DOHH2 (cell line): Measurements from ENCODE around the gene ABAT.

Experiments
- H3F3A ChIP-seq: fragments of 200-600 bp; sonication (generic), shearing (Covaris generic); 2 replicates; pipeline ENCODE4 v1.6.0; 2016; ENCODE audit warnings: antibody characterized with exemption, mild to moderate bottlenecking; ENCODE audit not compliant: control insufficient read depth, insufficient read depth
- H3K27ac ChIP-seq: fragments of 200-600 bp; sonication (generic); 2 replicates; pipeline ENCODE4 v1.5.1; 2014; ENCODE audit warnings: low read depth, mild to moderate bottlenecking, low read length, moderate library complexity
- H3K27me3 ChIP-seq: fragments of 200-600 bp; sonication (generic); 2 replicates; pipeline ENCODE4 v1.6.1; 2014; ENCODE audit warnings: mild to moderate bottlenecking, low read length, mixed read lengths; ENCODE audit not compliant: control insufficient read depth
- H3K36me3 ChIP-seq: fragments of 200-600 bp; sonication (generic); 2 replicates; pipeline ENCODE4 v1.6.1; 2014; ENCODE audit warnings: mild to moderate bottlenecking, low read length, moderate library complexity, mixed read lengths; ENCODE audit not compliant: control insufficient read depth
- H3K4me1 ChIP-seq: fragments of 200-600 bp; sonication (generic); 2 replicates; pipeline ENCODE4 v1.6.1; 2014; ENCODE audit warnings: mild to moderate bottlenecking, low read length, mixed read lengths; ENCODE audit not compliant: control insufficient read depth
- H3K4me2 ChIP-seq: fragments of 200-600 bp; sonication (generic); 2 replicates; pipeline ENCODE4 v1.6.0; 2014; ENCODE audit warnings: mild to moderate bottlenecking, low read length, moderate library complexity
- H3K4me3 ChIP-seq: fragments of 200-600 bp; sonication (generic); 2 replicates; pipeline ENCODE4 v1.5.1; 2014; ENCODE audit warnings: mild to moderate bottlenecking, low read length, mixed read lengths
- H3K79me2 ChIP-seq: fragments of 200-600 bp; sonication (generic); 2 replicates; pipeline ENCODE4 v1.6.1; 2014; ENCODE audit warnings: mild to moderate bottlenecking, low read length, mixed read lengths; ENCODE audit not compliant: control insufficient read depth
- H3K9me2 ChIP-seq: fragments of 200-600 bp; sonication (generic); replicated peaks from 2 replicates; pipeline ENCODE4 v1.6.1; 2014; ENCODE audit warnings: mild to moderate bottlenecking, low read length, mixed read lengths; ENCODE audit not compliant: control insufficient read depth
- H3K9me3 ChIP-seq: fragments of 200-600 bp; sonication (generic); 2 replicates; pipeline ENCODE4 v1.6.1; 2014; ENCODE audit warnings: antibody characterized with exemption, low read length, mixed read lengths; ENCODE audit not compliant: control insufficient read depth, insufficient read depth
- H4K20me1 ChIP-seq: fragments of 200-600 bp; sonication (generic); 2 replicates; pipeline ENCODE4 v1.6.0; 2014; ENCODE audit warnings: low read depth, mild to moderate bottlenecking, antibody characterized with exemption, low read length, moderate library complexity; ENCODE audit not compliant: control insufficient read depth, insufficient read depth
- CTCF ChIP-seq: fragments of 200-600 bp; sonication (generic); IDR thresholded peaks from one replicate; pipeline ENCODE4 v1.5.1; 2014; ENCODE audit warnings: antibody characterized with exemption, mild to moderate bottlenecking, low read depth, low read length; ENCODE audit not compliant: poor library complexity, severe bottlenecking
- EZH2phosphoT487 ChIP-seq: fragments of 200-600 bp; sonication (generic); IDR thresholded peaks from 2 replicates; pipeline ENCODE4 v1.6.1; 2017; ENCODE audit warnings: borderline replicate concordance, mild to moderate bottlenecking, antibody characterized with exemption, low read length, moderate library complexity, mixed read lengths

The ABAT gene

GRCh38 chr16:8694795-8695728 is 20.6 kb downstream of the ABAT start:
- Histone ChIP-seq H3K27me3 (peaks cover 4% of the 10 kb centered on the region), H3K4me1 (no peaks in the 10 kb centered on the region), H3K9me3 (peaks cover 3% of the 10 kb centered on the region), H3K9me2 (no peaks in the 10 kb centered on the region), H3K4me3 (no peak overlapping the region), H3F3A (no peaks in the 10 kb centered on the region), H4K20me1 (no peaks in the 10 kb centered on the region), H3K4me2 (no peak overlapping the region), H3K79me2 (no peaks in the 10 kb centered on the region), H3K36me3 (no peaks in the 10 kb centered on the region), H3K27ac (no peak overlapping the region)
- TF ChIP-seq CTCF (no peak), EZH2phosphoT487 (no peak)

GRCh38 chr16:8696880-8697279 is 22.5 kb downstream of the ABAT start:
- H3K4me1 ChIP-seq = no peaks in the 10 kb centered on the region
- TF ChIP-seq CTCF (no peak), EZH2phosphoT487 (no peak)
- H3K79me2 ChIP-seq = no peaks in the 10 kb centered on the region

DNA sequence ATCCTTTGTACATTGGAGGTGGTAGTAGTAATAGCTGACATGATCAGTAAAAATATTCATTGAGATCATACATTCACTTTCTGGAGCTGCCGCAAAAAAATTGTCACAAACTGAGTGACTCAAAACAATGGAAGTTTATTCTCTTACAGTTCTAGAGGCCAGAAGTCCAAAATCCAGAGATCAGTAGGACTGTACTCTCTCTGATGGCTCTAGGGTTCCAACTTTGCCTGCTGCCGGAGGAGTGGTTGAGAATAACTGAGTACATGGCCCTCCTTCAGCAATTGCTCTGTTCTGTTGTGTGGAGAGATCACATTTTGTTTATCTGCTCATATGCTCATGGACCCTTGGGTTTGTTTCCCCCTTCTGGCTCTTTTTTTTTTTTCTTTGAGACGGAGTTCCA is 23.5 kb downstream of the ABAT start:
- Histone ChIP-seq H4K20me1 (no peaks in the 10 kb centered on the region), H3K9me2 (no peaks in the 10 kb centered on the region), H3K4me1 (no peaks in the 10 kb centered on the region), H3K4me3 (no peak overlapping the region), H3K27me3 (peaks cover 4% of the 10 kb centered on the region), H3K27ac (no peak overlapping the region), H3K79me2 (no peaks in the 10 kb centered on the region), H3F3A (no peaks in the 10 kb centered on the region), H3K36me3 (no peaks in the 10 kb centered on the region), H3K9me3 (no peaks in the 10 kb centered on the region), H3K4me2 (no peak overlapping the region)
- no peak for TF ChIP-seq CTCF

More at GRCh38 chr16:8696880-8697279, 22.5 kb downstream of the ABAT start:
- no peaks in the 10 kb centered on the region for H3K36me3 ChIP-seq
- H3K27ac ChIP-seq = no peak overlapping the region
- H3K4me2 ChIP-seq = no peak overlapping the region
- no peaks in the 10 kb centered on the region for H3K9me3 ChIP-seq
- no peaks in the 10 kb centered on the region for H4K20me1 ChIP-seq
- H3K4me3 ChIP-seq = no peak overlapping the region
- H3K27me3 ChIP-seq = peaks cover 4% of the 10 kb centered on the region
- H3K9me2 ChIP-seq = no peaks in the 10 kb centered on the region
- H3F3A ChIP-seq = no peaks in the 10 kb centered on the region
